Adrenal gland (tissue), 12 donors: Measurements from ENCODE around the gene ERN1. TPM values are rescaled to one million over a fixed set of nuclear protein-coding genes. Genes with fewer than 3 reads are reported as not detected.

Source experiments
- DNase-seq, 7 donors: peaks; one replicate each; pipeline ENCODE4 v3.0.0-alpha.2; 2019 to 2020
- H3K27ac ChIP-seq, 5 donors: fragments of 200-600 bp; sonication (generic) in 4 of 5; 1 replicate in 3 of 5; 2 replicates in 2 of 5; pipeline versions ENCODE4 v1.5.1 to v1.8.0; 2016 to 2020; ENCODE audit warnings: mild to moderate bottlenecking in 1 of 5
- H3K27me3 ChIP-seq: fragments of 200-600 bp; 2 replicates; pipeline ENCODE4 v1.8.0; 2021
- H3K36me3 ChIP-seq, 2 donors: fragments of 200-600 bp; replicated peaks in 1 of 2; 1 replicate in 1 of 2; 2 replicates in 1 of 2; pipeline versions ENCODE4 v1.5.1 to v1.8.0; 2018 to 2022
- H3K4me1 ChIP-seq, 2 donors: fragments of 200-600 bp; replicated peaks in 1 of 2; 1 replicate in 1 of 2; 2 replicates in 1 of 2; pipeline versions ENCODE4 v1.5.1 to v1.8.0; 2018 to 2021
- H3K4me3 ChIP-seq, 4 donors: fragments of 200-600 bp; sonication (generic) in 3 of 4; one replicate each; pipeline ENCODE4 v1.5.1; 2016 to 2018
- H3K9me3 ChIP-seq, 3 donors: fragments of 200-600 bp; sonication (generic) in 1 of 3; replicated peaks in 1 of 3; 1 replicate in 2 of 3; 2 replicates in 1 of 3; pipeline versions ENCODE4 v1.5.1 to v1.8.0; 2016 to 2021
- CTCF ChIP-seq, 6 experiments: fragments of 450-650 bp in 4 of 6; fragments of 200-600 bp in 2 of 6; sonication (generic) in 1 of 6; IDR thresholded peaks; 1 replicate in 5 of 6; 2 replicates in 1 of 6; pipeline versions ENCODE4 v1.5.1 to v1.8.0; 2016 to 2021; ENCODE audit warnings: antibody characterized with exemption in 6 of 6, mild to moderate bottlenecking in 2 of 6, moderate library complexity in 1 of 6
- POLR2A ChIP-seq, 2 donors: fragments of 450-650 bp; IDR thresholded peaks; one replicate each; pipeline ENCODE4 v1.6.1; 2017; ENCODE audit warnings: antibody characterized with exemption in 2 of 2, mild to moderate bottlenecking in 2 of 2, moderate library complexity in 1 of 2
- WGBS, 4 donors: extraction: QIAGEN DNeasy Blood & Tissue Kit in 2 of 4; methylation state at CpG; one replicate each; pipeline versions ENCODE4 v1.1.5 to v1.1.7; 2013 to 2017; 5-methylcytosine and 5-hydroxymethylcytosine counted together
- intact Hi-C, 2 donors: fragments of 100-400 bp; cut with DNase I; formaldehyde crosslinking; loops; one replicate each; pipeline versions ENCODE4 v1.14.1 to v1.15.0; 2022 to 2023
- polyA plus RNA-seq, 3 donors: library from polyadenylated mRNA; stranded (reverse); fragments of 200-250 nt in 2 of 3; fragments of 350-450 nt in 1 of 3; fragmentation: Illumina TruSeq in 1 of 3; extraction: RNeasy Lipid Tissue Mini Kit (QIAGEN cat#74804) in 1 of 3; gene quantifications; one replicate each; pipeline ENCODE4 v1.2.3, GENCODE V29; 2013 to 2014
- total RNA-seq, 9 donors: library from RNA; depleted of rRNA in 4 of 9; stranded (reverse); fragments of >200 nt in 4 of 9; fragments of 120-200 nt in 1 of 9; fragmentation: NEBNext Ultra II Directional in 1 of 9; extraction: Animal tissue kit (Norgen Biotek cat#: 25700) in 1 of 9; gene quantifications; one replicate each; pipeline versions ENCODE4 v1.1.0 to v1.2.4, GENCODE V29; 2013 to 2023
- donor health status: healthy with polysubstance abuse.
- donor health status: Bipolar disorder and iron deficiency.
- donor health status: DM: yes; HTN: yes; CAD: no.
- donor health status: DM: no; HTN: no; CAD: no.
- donor health status: DM: no; HTN: no; CAD: no.
- donor health status: DM: yes; HTN: yes; CAD: no.

Gene ERN1
- total and polyA plus RNA-seq, 12 donors: 31.9 to 205 (median 63.1) TPM

- WGBS, 4 donors: 90 to 94% (median 90%) methylated on average over 4 of the region's 4 CpGs
- no peak for TF ChIP-seq CTCF (IDR thresholded peaks at IDR 0.05)
- no peak for TF ChIP-seq POLR2A (IDR thresholded peaks at IDR 0.05)
- Histone ChIP-seq H3K36me3 (peaks cover 0 to 13% of the 10 kb centered on the region in 2 donors), H3K4me1 (no peaks in the 10 kb centered on the region), H3K27me3 (no peaks in the 10 kb centered on the region), H3K27ac (no peak overlapping the region), H3K4me3 (no peak overlapping the region), H3K9me3 (no peaks in the 10 kb centered on the region)
- intact Hi-C loops: no loop called here
- DNase-seq: peak in 2 of 7 donors; percentile 15 to 29
These were observed 35.4 kb upstream of the ERN1 start for GRCh38 chr17:64165347-64165746.

- Histone ChIP-seq H3K27me3 (no peaks in the 10 kb centered on the region), H3K9me3 (no peaks in the 10 kb centered on the region), H3K4me1 (no peaks in the 10 kb centered on the region), H3K36me3 (peaks cover 0 to 7% of the 10 kb centered on the region in 2 donors), H3K4me3 (no peak overlapping the region), H3K27ac (no peak overlapping the region)
- intact Hi-C loops: no loop called here
- WGBS, 4 donors: 95 to 97% (median 96%) methylated on average over 6 of the region's 6 CpGs
- peak in 2 of 7 donors; percentile 13 to 29 for DNase-seq
- no peak for TF ChIP-seq CTCF (IDR thresholded peaks at IDR 0.05)
- no peak for TF ChIP-seq POLR2A (IDR thresholded peaks at IDR 0.05)
These were observed 34.8 kb upstream of the ERN1 start for GRCh38 chr17:64164596-64165285.

- DNase-seq: peak in 1 of 7 donors; percentile 9
- H3K27ac ChIP-seq: no peak overlapping the region
- no peak overlapping the region for H3K4me3 ChIP-seq
- no peaks in the 10 kb centered on the region for H3K9me3 ChIP-seq
- TF ChIP-seq POLR2A (IDR thresholded peaks at IDR 0.05): no peak
- TF ChIP-seq CTCF (IDR thresholded peaks at IDR 0.05): no peak
- no peaks in the 10 kb centered on the region for H3K4me1 ChIP-seq
- no peaks in the 10 kb centered on the region for H3K36me3 ChIP-seq
- WGBS, 4 donors: 80 to 97% (median 81%) methylated on average over 6 of the region's 6 CpGs
- H3K27me3 ChIP-seq: no peaks in the 10 kb centered on the region
- intact Hi-C loops: no loop called here
These were observed 33.5 kb upstream of the ERN1 start for GRCh38 chr17:64163468-64163867.

GRCh38 chr17:64162554-64162953 lies 32.6 kb upstream of the ERN1 start:
- Histone ChIP-seq H3K9me3 (no peaks in the 10 kb centered on the region), H3K4me1 (no peaks in the 10 kb centered on the region), H3K36me3 (no peaks in the 10 kb centered on the region), H3K4me3 (no peak overlapping the region), H3K27ac (no peak overlapping the region), H3K27me3 (no peaks in the 10 kb centered on the region)
- TF ChIP-seq CTCF (IDR thresholded peaks at IDR 0.05) (no peak), POLR2A (IDR thresholded peaks at IDR 0.05) (no peak)
- WGBS, 4 donors: 91 to 100% (median 95%) methylated on average over 2 of the region's 2 CpGs
- intact Hi-C loops: no loop called here
- peak in 1 of 7 donors; percentile 42 for DNase-seq
